Breast epithelium (tissue), 4 donors: ENCODE data around the gene FGF9. TPM values are rescaled to one million over a fixed set of nuclear protein-coding genes. Genes with fewer than 3 reads are reported as not detected.

ENCODE experiments used
- DNase-seq, 2 donors: peaks; one replicate each; pipeline ENCODE4 v3.0.0-alpha.2; 2019; ENCODE audit warnings: low spot score in 2 of 2
- H3K27ac ChIP-seq, 2 donors: fragments of 200-600 bp; sonication (generic) in 1 of 2; one replicate each; pipeline ENCODE4 v1.5.1; 2016 to 2019; ENCODE audit warnings: mild to moderate bottlenecking in 1 of 2
- H3K27me3 ChIP-seq, 2 donors: fragments of 200-600 bp; sonication (generic) in 1 of 2; one replicate each; pipeline versions ENCODE4 v1.5.1 to v1.6.0; 2017 to 2019; ENCODE audit warnings: control low read depth in 1 of 2, mild to moderate bottlenecking in 1 of 2
- H3K36me3 ChIP-seq: fragments of 200-600 bp; one replicate; pipeline ENCODE4 v1.5.1; 2019
- H3K4me1 ChIP-seq, 2 donors: fragments of 200-600 bp; sonication (generic); one replicate each; pipeline ENCODE4 v1.5.1; 2016 to 2019; ENCODE audit warnings: control low read depth in 1 of 2
- H3K4me3 ChIP-seq, 3 donors: fragments of 200-600 bp; sonication (generic); 1 replicate in 2 of 3; 2 replicates in 1 of 3; pipeline ENCODE4 v1.5.1; 2016 to 2019; ENCODE audit warnings: mild to moderate bottlenecking in 3 of 3, moderate library complexity in 2 of 3
- H3K9me3 ChIP-seq, 2 donors: fragments of 200-600 bp; sonication (generic) in 1 of 2; one replicate each; pipeline ENCODE4 v1.5.1; 2016 to 2019; ENCODE audit warnings: control low read depth in 1 of 2
- CTCF ChIP-seq, 3 donors: fragments of 450-650 bp; IDR thresholded peaks; one replicate each; pipeline ENCODE4 v1.5.1; 2016 to 2017; ENCODE audit warnings: antibody characterized with exemption in 3 of 3, mild to moderate bottlenecking in 3 of 3, moderate library complexity in 3 of 3
- POLR2A ChIP-seq: fragments of 450-650 bp; IDR thresholded peaks from one replicate; pipeline ENCODE4 v1.6.1; 2016; ENCODE audit warnings: antibody characterized with exemption, mild to moderate bottlenecking, moderate library complexity
- POLR2AphosphoS5 ChIP-seq, 3 donors: sonication (generic); formaldehyde crosslinking; IDR thresholded peaks; one replicate each; pipeline ENCODE4 v1.6.1; 2017; ENCODE audit warnings: antibody characterized with exemption in 3 of 3
- intact Hi-C: fragments of 100-400 bp; cut with DNase I; formaldehyde crosslinking; loops from one replicate; pipeline ENCODE4 v1.15.1; 2023; ENCODE audit warnings: low total_unique reads
- total RNA-seq, 3 donors: library from RNA; depleted of rRNA; stranded (reverse); fragments of >200 nt; gene quantifications; one replicate each; pipeline ENCODE4 v1.1.0, GENCODE V29; 2016

FGF9 gene
- total RNA-seq, 3 donors from 2014 or later: 0.32 to 1.2 TPM; not detected in 1

DNA sequence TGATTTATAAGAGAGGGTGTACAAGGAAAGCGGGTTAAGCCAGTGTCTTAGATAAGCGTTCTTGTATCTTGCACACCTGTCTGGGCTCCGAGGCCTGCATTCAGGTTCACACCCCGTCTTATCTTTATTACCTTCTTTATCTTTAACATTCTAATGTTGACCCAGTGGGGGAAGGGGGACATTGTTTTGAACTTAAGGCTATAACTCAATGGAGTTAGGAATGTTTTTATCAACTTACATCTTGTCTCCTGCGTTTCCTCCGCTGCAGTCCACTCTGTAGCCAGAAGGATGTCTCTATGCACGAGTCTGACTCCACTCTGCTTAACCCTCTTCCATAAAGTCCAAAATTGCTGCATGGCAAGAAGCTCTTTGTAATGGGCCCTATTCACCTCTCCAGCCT lies 71.2 kb downstream of the FGF9 start:
- H3K4me1 ChIP-seq: no peaks in the 10 kb centered on the region
- H3K27me3 ChIP-seq: no peaks in the 10 kb centered on the region
- no peak overlapping the region for H3K4me3 ChIP-seq
- DNase-seq: no peak
- intact Hi-C loops: no loop called here
- TF ChIP-seq CTCF (IDR thresholded peaks at IDR 0.05) (no peak), POLR2A (no peak), POLR2AphosphoS5 (IDR thresholded peaks at IDR 0.05) (no peak)
- no peaks in the 10 kb centered on the region for H3K36me3 ChIP-seq
- H3K27ac ChIP-seq: no peak overlapping the region
- H3K9me3 ChIP-seq: no peaks in the 10 kb centered on the region

DNA sequence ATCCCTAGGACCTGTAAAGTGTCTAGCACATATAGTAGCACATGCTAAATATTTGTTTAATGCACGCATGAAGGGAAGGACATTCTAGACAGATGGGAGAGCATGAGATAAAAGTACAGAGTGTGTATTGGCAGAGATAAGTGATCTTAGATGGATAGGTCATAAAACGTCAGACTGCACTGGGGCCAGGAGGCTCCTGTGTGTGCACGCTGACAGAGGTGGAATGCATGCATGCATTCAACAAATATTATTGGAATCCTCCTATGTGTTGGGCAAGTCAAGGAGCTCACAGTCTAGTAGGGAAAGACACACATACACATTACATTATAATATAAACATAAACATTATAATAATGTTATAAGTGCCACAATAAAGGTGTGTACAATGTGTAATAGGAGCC lies 73.3 kb downstream of the FGF9 start:
- Histone ChIP-seq H3K4me1 (no peaks in the 10 kb centered on the region), H3K4me3 (no peak overlapping the region), H3K27me3 (no peaks in the 10 kb centered on the region), H3K27ac (no peak overlapping the region), H3K9me3 (no peaks in the 10 kb centered on the region), H3K36me3 (no peaks in the 10 kb centered on the region)
- no peak for TF ChIP-seq POLR2AphosphoS5 (IDR thresholded peaks at IDR 0.05)
- TF ChIP-seq CTCF (IDR thresholded peaks at IDR 0.05): no peak
- TF ChIP-seq POLR2A: no peak
- DNase-seq: no peak
- intact Hi-C loops: no loop called here

- intact Hi-C loops: no loop called here
- no peak for TF ChIP-seq POLR2A
- TF ChIP-seq CTCF (IDR thresholded peaks at IDR 0.05): no peak
- TF ChIP-seq POLR2AphosphoS5 (IDR thresholded peaks at IDR 0.05): no peak
- H3K4me3 ChIP-seq: no peak overlapping the region
- no peak for DNase-seq
- no peaks in the 10 kb centered on the region for H3K36me3 ChIP-seq
- no peak overlapping the region for H3K27ac ChIP-seq
- no peaks in the 10 kb centered on the region for H3K4me1 ChIP-seq
- no peaks in the 10 kb centered on the region for H3K27me3 ChIP-seq
- no peaks in the 10 kb centered on the region for H3K9me3 ChIP-seq
Measured at GRCh38 chr13:21745307-21745706, 74.4 kb downstream of the FGF9 start.

DNA sequence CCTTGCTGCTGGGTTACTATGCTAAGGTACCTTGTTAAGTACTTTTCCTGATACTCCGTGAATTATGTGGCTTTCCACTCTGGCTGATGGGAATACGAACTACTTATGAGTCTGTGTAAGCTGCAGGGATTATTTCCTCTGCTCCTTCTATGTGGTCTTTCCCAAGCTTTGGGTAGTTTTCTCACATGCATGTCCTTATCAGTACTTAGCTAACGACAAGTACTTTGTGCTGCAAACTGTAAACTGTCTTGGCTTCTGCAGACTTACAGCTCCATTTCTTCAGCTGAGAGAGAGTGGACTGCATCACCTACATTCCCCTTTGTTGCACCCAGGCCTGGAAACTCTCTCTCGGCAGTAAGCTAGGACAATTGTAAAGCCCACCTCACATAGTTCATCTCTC lies 76.6 kb downstream of the FGF9 start:
- Histone ChIP-seq H3K36me3 (no peaks in the 10 kb centered on the region), H3K27me3 (no peaks in the 10 kb centered on the region), H3K27ac (no peak overlapping the region), H3K9me3 (no peaks in the 10 kb centered on the region), H3K4me1 (no peaks in the 10 kb centered on the region), H3K4me3 (no peak overlapping the region)
- no peak for DNase-seq
- TF ChIP-seq POLR2AphosphoS5 (IDR thresholded peaks at IDR 0.05): no peak
- TF ChIP-seq CTCF (IDR thresholded peaks at IDR 0.05): no peak
- no peak for TF ChIP-seq POLR2A
- intact Hi-C loops: no loop called here

- Histone ChIP-seq H3K27me3 (no peaks in the 10 kb centered on the region), H3K4me1 (no peaks in the 10 kb centered on the region), H3K27ac (no peak overlapping the region), H3K36me3 (no peaks in the 10 kb centered on the region), H3K4me3 (no peak overlapping the region), H3K9me3 (no peaks in the 10 kb centered on the region)
- TF ChIP-seq POLR2AphosphoS5 (IDR thresholded peaks at IDR 0.05): no peak
- no peak for TF ChIP-seq CTCF (IDR thresholded peaks at IDR 0.05)
- TF ChIP-seq POLR2A: no peak
- no peak for DNase-seq
- intact Hi-C loops: no loop called here
Measured at GRCh38 chr13:21748166-21748565, 77.3 kb downstream of the FGF9 start.
